Measurements from ENCODE around the gene LRRC31.

LRRC31 gene

DNA sequence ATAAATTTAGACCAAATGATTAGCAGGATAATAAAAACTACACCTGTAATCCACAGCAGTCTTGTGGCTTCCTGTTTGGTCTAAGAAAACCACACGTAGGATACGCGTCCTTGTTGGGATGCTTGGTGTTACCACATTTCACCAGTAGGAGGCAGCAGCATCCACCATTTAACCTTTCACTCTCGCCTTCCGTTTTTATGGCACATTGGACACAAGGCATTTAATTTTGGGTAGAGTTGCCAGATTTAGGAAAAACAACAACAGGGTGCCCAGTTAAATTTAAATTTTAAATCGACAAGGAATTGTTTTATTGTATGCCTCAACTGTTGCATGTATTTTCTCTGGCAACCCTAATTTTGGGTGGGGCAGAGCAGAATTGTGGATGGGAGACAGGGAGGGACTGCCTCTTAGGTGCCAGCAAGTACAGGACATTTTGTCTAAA, 6.3 kb downstream of the LRRC31 start:
- Histone ChIP-seq H3K4me1 (ENCODE audit: control insufficient read depth, insufficient read depth, low read length) (no peaks in the 10 kb centered on the region), H3K27ac (ENCODE audit: extremely low read depth, low read depth, low read length) (no peak overlapping the region), H3K9me3 (ENCODE audit: control insufficient read depth, insufficient read depth, low read depth, low read length) (no peaks in the 10 kb centered on the region), H3K36me3 (ENCODE audit: control insufficient read depth in 2 of 2, insufficient read depth in 1 of 2, low read length in 2 of 2) (no peaks in the 10 kb centered on the region), H3K4me3 (ENCODE audit: low read depth, low read length) (no peak overlapping the region)
- POLR2A ChIA-PET, result no interaction called here
- CTCF ChIA-PET, result interaction anchor here (0.6 to 2.3 kb wide), 9 partner anchors 11 to 190 kb away, joined by 3 to 9 read pairs (median 3); partner anchors contain the start of gene SEC62
- no peak for TF ChIP-seq SP3 (tag by site-specific recombination; IDR thresholded peaks at IDR 0.05)
- 0 out of 2 replicates have a peak, but pooled peaks have one; percentile 17 for TF ChIP-seq ZFP37 (tag by site-specific recombination; IDR thresholded peaks at IDR 0.05)
- no peak for TF ChIP-seq ZNF335 (tag by site-specific recombination; conservative IDR thresholded peaks at IDR 0.05)
- TF ChIP-seq, protein P1, sequence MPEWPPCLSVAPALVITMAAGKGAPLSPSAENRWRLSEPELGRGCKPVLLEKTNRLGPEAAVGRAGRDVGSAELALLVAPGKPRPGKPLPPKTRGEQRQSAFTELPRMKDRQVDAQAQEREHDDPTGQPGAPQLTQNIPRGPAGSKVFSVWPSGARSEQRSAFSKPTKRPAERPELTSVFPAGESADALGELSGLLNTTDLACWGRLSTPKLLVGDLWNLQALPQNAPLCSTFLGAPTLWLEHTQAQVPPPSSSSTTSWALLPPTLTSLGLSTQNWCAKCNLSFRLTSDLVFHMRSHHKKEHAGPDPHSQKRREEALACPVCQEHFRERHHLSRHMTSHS (tag by site-specific recombination; IDR thresholded peaks at IDR 0.05), result no peak
- no peak for TF ChIP-seq ZNF624 (tag by site-specific recombination; IDR thresholded peaks at IDR 0.05)
- TF ChIP-seq ZNF654 (tag by site-specific recombination; IDR thresholded peaks at IDR 0.05; ENCODE audit: low read depth), result peak; percentile 93
- 0 out of 2 replicates have a peak, but pooled peaks have one; percentile 26 for TF ChIP-seq ZNF660 (tag by site-specific recombination; IDR thresholded peaks at IDR 0.05)
- peak; percentile 29; the same call in 1 of the 2 replicates for TF ChIP-seq SCRT1 (tag by site-specific recombination; IDR thresholded peaks at IDR 0.05; ENCODE audit: borderline replicate concordance)
- TF ChIP-seq IKZF3 (tag by site-specific recombination; IDR thresholded peaks at IDR 0.05), result 0 out of 2 replicates have a peak, but pooled peaks have one; percentile 22
- peak; percentile 14; the same call in 1 of the 2 replicates for TF ChIP-seq ZEB2 (tag by site-specific recombination; IDR thresholded peaks at IDR 0.05)
- peak; percentile 69; the same call in 1 of the 2 replicates for TF ChIP-seq ZNF140 (tag by site-specific recombination; IDR thresholded peaks at IDR 0.05)
- peak; percentile 53; the same call in 1 of the 2 replicates for TF ChIP-seq ZSCAN30 (tag by site-specific recombination; IDR thresholded peaks at IDR 0.05)
- TF ChIP-seq, protein P2, sequence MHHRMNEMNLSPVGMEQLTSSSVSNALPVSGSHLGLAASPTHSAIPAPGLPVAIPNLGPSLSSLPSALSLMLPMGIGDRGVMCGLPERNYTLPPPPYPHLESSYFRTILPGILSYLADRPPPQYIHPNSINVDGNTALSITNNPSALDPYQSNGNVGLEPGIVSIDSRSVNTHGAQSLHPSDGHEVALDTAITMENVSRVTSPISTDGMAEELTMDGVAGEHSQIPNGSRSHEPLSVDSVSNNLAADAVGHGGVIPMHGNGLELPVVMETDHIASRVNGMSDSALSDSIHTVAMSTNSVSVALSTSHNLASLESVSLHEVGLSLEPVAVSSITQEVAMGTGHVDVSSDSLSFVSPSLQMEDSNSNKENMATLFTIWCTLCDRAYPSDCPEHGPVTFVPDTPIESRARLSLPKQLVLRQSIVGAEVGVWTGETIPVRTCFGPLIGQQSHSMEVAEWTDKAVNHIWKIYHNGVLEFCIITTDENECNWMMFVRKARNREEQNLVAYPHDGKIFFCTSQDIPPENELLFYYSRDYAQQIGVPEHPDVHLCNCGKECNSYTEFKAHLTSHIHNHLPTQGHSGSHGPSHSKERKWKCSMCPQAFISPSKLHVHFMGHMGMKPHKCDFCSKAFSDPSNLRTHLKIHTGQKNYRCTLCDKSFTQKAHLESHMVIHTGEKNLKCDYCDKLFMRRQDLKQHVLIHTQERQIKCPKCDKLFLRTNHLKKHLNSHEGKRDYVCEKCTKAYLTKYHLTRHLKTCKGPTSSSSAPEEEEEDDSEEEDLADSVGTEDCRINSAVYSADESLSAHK (tag by site-specific recombination; IDR thresholded peaks at IDR 0.05), result no peak
- peak; percentile 65 for TF ChIP-seq SCRT2 (tag by site-specific recombination; IDR thresholded peaks at IDR 0.05)
- TF ChIP-seq, protein P3, sequence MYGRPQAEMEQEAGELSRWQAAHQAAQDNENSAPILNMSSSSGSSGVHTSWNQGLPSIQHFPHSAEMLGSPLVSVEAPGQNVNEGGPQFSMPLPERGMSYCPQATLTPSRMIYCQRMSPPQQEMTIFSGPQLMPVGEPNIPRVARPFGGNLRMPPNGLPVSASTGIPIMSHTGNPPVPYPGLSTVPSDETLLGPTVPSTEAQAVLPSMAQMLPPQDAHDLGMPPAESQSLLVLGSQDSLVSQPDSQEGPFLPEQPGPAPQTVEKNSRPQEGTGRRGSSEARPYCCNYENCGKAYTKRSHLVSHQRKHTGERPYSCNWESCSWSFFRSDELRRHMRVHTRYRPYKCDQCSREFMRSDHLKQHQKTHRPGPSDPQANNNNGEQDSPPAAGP (tag by site-specific recombination; IDR thresholded peaks at IDR 0.05), result no peak

DNA sequence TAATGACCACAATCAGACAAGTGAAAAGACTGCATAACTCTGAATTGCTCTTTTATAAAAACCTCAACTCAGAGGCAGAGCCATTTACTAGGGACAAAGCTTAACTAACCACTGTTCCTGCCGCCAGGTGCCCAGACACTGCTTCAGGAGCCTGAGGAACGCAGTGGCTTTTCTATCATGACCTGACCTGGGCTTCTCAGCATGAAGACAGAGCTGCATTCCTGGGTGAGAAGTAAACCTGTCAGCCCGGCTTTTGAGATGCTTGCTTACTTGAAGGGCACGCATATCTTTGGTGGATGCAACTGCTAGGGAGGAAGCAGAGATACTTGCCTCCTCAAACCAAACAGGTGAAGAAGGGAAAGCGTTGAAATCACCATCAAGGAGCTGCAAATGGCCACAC, 7.9 kb downstream of the LRRC31 start:
- POLR2A ChIA-PET, result no interaction called here
- CTCF ChIA-PET, result interaction anchor here (0.8 to 2.3 kb wide), 5 partner anchors 14 to 183 kb away, joined by 3 to 9 read pairs (median 3); partner anchors contain the start of gene SEC62
- TF ChIP-seq MEIS1 (CRISPR knock-in tag; IDR thresholded peaks at IDR 0.05; ENCODE audit: borderline replicate concordance) (no peak), ZNF555 (tag by site-specific recombination; conservative IDR thresholded peaks at IDR 0.05) (no peak), SP3 (tag by site-specific recombination; IDR thresholded peaks at IDR 0.05) (no peak), EGR2 (tag by site-specific recombination; IDR thresholded peaks at IDR 0.05; ENCODE audit: low read depth) (no peak), ZFP41 (tag by site-specific recombination; IDR thresholded peaks at IDR 0.05; ENCODE audit: borderline replicate concordance) (no peak), ZNF2 (tag by site-specific recombination; IDR thresholded peaks at IDR 0.05) (no peak), ZNF792 (tag by site-specific recombination; IDR thresholded peaks at IDR 0.05) (no peak)
- TF ChIP-seq, protein P4, sequence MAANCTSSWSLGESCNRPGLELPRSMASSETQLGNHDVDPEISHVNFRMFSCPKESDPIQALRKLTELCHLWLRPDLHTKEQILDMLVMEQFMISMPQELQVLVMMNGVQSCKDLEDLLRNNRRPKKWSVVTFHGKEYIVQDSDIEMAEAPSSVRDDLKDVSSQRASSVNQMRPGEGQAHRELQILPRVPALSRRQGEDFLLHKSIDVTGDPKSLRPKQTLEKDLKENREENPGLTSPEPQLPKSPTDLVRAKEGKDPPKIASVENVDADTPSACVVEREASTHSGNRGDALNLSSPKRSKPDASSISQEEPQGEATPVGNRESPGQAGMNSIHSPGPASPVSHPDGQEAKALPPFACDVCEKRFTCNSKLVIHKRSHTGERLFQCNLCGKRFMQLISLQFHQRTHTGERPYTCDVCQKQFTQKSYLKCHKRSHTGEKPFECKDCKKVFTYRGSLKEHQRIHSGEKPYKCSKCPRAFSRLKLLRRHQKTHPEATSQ (tag by site-specific recombination; IDR thresholded peaks at IDR 0.05), result no peak
- TF ChIP-seq, protein P5, sequence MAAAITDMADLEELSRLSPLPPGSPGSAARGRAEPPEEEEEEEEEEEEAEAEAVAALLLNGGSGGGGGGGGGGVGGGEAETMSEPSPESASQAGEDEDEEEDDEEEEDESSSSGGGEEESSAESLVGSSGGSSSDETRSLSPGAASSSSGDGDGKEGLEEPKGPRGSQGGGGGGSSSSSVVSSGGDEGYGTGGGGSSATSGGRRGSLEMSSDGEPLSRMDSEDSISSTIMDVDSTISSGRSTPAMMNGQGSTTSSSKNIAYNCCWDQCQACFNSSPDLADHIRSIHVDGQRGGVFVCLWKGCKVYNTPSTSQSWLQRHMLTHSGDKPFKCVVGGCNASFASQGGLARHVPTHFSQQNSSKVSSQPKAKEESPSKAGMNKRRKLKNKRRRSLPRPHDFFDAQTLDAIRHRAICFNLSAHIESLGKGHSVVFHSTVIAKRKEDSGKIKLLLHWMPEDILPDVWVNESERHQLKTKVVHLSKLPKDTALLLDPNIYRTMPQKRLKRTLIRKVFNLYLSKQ (tag by site-specific recombination; IDR thresholded peaks at IDR 0.05; ENCODE audit: borderline replicate concordance), result no peak
- no peak overlapping the region for H3K4me3 ChIP-seq (ENCODE audit: low read depth, low read length)
- H3K9me3 ChIP-seq (ENCODE audit: control insufficient read depth, insufficient read depth, low read depth, low read length), result no peaks in the 10 kb centered on the region
- H3K36me3 ChIP-seq (ENCODE audit: control insufficient read depth in 2 of 2, insufficient read depth in 1 of 2, low read length in 2 of 2), result no peaks in the 10 kb centered on the region
- no peak overlapping the region for H3K27ac ChIP-seq (ENCODE audit: extremely low read depth, low read depth, low read length)
- no peaks in the 10 kb centered on the region for H3K4me1 ChIP-seq (ENCODE audit: control insufficient read depth, insufficient read depth, low read length)
